Endothelial cell of umbilical vein (primary cell): ENCODE data around the gene SLC26A8. TPM values are rescaled to one million over a fixed set of nuclear protein-coding genes. Genes with fewer than 3 reads are reported as not detected.

Source experiments
- BruUV-seq: library from RNA; stranded (reverse); fragments of 400-500 nt; replicated peaks from 2 replicates; lab custom pipeline; 2021; lab: Mats Ljungman, UMichigan
- CTCF ChIA-PET: fragments of 300-600, 350-600 bp; sonication (Branson Sonifier 250); formaldehyde crosslinking; loops from one replicate; lab custom pipeline; 2021; ENCODE audit warnings: antibody characterized with exemption, inconsistent platforms; lab: Charles Lee
- POLR2A ChIA-PET: fragments of 300-600, 350-600 bp; sonication (Branson Sonifier 250); formaldehyde crosslinking; loops from one replicate; lab custom pipeline; 2021; ENCODE audit warnings: antibody characterized with exemption, inconsistent platforms; lab: Charles Lee
- DNase-seq: peaks from one replicate; pipeline ENCODE4 v3.0.0-alpha.2; 2011; ENCODE audit warnings: low read depth, low spot score
- FAIRE-seq: peaks from 2 replicates; lab custom pipeline; 2011; peaks lifted over from hg19 to GRCh38; lab: Jason Lieb, UNC
- H2AFZ ChIP-seq: 2 replicates; pipeline ENCODE4 v1.6.0; 2012; ENCODE audit warnings: low read depth, low read length, control low read depth, inconsistent platforms
- H3K27ac ChIP-seq: 2 replicates; pipeline ENCODE4 v1.5.1; 2011; ENCODE audit warnings: low read depth, mild to moderate bottlenecking, control low read depth, low read length, moderate library complexity; ENCODE audit not compliant: insufficient read depth
- H3K27me3 ChIP-seq, 2 experiments: 2 replicates each; pipeline versions ENCODE4 v1.6.0 to v1.6.1; 2011; ENCODE audit warnings: low read length in 2 of 2, mixed read lengths in 1 of 2; ENCODE audit not compliant: control insufficient read depth in 2 of 2, insufficient read depth in 2 of 2
- H3K36me3 ChIP-seq, 2 experiments: 2 replicates in 1 of 2; 3 replicates in 1 of 2; pipeline ENCODE4 v1.5.1; 2011; ENCODE audit warnings: low read length in 2 of 2, mild to moderate bottlenecking in 1 of 2, moderate library complexity in 1 of 2; ENCODE audit not compliant: control insufficient read depth in 2 of 2, insufficient read depth in 2 of 2; ENCODE audit errors: extremely low read depth in 1 of 2
- H3K4me1 ChIP-seq: 3 replicates; pipeline ENCODE4 v1.5.1; 2011; ENCODE audit warnings: mild to moderate bottlenecking, low read length; ENCODE audit not compliant: control insufficient read depth, insufficient read depth; ENCODE audit errors: extremely low read depth
- H3K4me2 ChIP-seq: 2 replicates; pipeline ENCODE4 v1.6.1; 2011; ENCODE audit warnings: low read length, control low read depth, mixed read lengths; ENCODE audit not compliant: insufficient read depth
- H3K4me3 ChIP-seq, 3 experiments: fragments of 200-600 bp in 1 of 3; sonication (generic), shearing (Covaris generic) in 1 of 3; replicated peaks in 1 of 3; 2 replicates each; pipeline ENCODE4 v1.5.1; 2011 to 2016; ENCODE audit warnings: control low read depth in 3 of 3, low read length in 3 of 3, mild to moderate bottlenecking in 2 of 3, inconsistent platforms in 1 of 3, low read depth in 1 of 3, moderate library complexity in 1 of 3; ENCODE audit not compliant: insufficient read depth in 1 of 3
- H3K79me2 ChIP-seq: 2 replicates; pipeline ENCODE4 v1.6.0; 2012; ENCODE audit warnings: low read length, inconsistent platforms; ENCODE audit not compliant: control insufficient read depth, insufficient read depth
- H3K9ac ChIP-seq: replicated peaks from 2 replicates; pipeline ENCODE3; 2011; ENCODE audit warnings: low read length, control low read depth; ENCODE audit not compliant: insufficient read depth; ENCODE audit errors: extremely low read depth
- H3K9me1 ChIP-seq: replicated peaks from 3 replicates; pipeline ENCODE4 v1.6.0; 2011; ENCODE audit warnings: mild to moderate bottlenecking, low read length; ENCODE audit not compliant: control insufficient read depth, insufficient read depth; ENCODE audit errors: extremely low read depth
- H3K9me3 ChIP-seq: replicated peaks from 2 replicates; pipeline ENCODE4 v1.5.1; 2012; ENCODE audit warnings: low read length, inconsistent platforms; ENCODE audit not compliant: control insufficient read depth, insufficient read depth
- H4K20me1 ChIP-seq: replicated peaks from 2 replicates; pipeline ENCODE3; 2011; ENCODE audit warnings: mild to moderate bottlenecking, low read length; ENCODE audit not compliant: control insufficient read depth, insufficient read depth; ENCODE audit errors: extremely low read depth
- EZH2 ChIP-seq: IDR thresholded peaks from 2 replicates; pipeline ENCODE4 v1.6.1; 2012; ENCODE audit warnings: borderline replicate concordance, low read depth, mild to moderate bottlenecking, moderate library complexity, low read length, inconsistent platforms; ENCODE audit not compliant: severe bottlenecking
- FOS ChIP-seq: IDR thresholded peaks from 2 replicates; pipeline ENCODE4 v1.6.1; 2011; ENCODE audit warnings: mild to moderate bottlenecking, low read length, moderate library complexity, borderline replicate concordance; ENCODE audit not compliant: insufficient read depth
- GATA2 ChIP-seq: IDR thresholded peaks from 2 replicates; pipeline ENCODE4 v1.7.0; 2011; ENCODE audit warnings: low read depth, mild to moderate bottlenecking, moderate library complexity, mixed read lengths, low read length; ENCODE audit not compliant: insufficient read length, insufficient read depth
- JUN ChIP-seq: IDR thresholded peaks from 2 replicates; pipeline ENCODE4 v1.6.1; 2011; ENCODE audit warnings: borderline replicate concordance, low read depth; ENCODE audit not compliant: insufficient read length, insufficient read depth
- MYC ChIP-seq: IDR thresholded peaks from one replicate; pipeline ENCODE4 v1.6.1; 2011; ENCODE audit warnings: mild to moderate bottlenecking, low read depth, low read length
- POLR2A ChIP-seq: IDR thresholded peaks from 2 replicates; pipeline ENCODE4 v1.6.1; 2012; ENCODE audit warnings: low read depth, mild to moderate bottlenecking, control low read depth, low read length
- POLR2AphosphoS5 ChIP-seq: IDR thresholded peaks from 2 replicates; pipeline ENCODE4 v1.6.1; 2012; ENCODE audit warnings: low read depth, mild to moderate bottlenecking, control low read depth, low read length, moderate library complexity; ENCODE audit not compliant: insufficient read depth
- dilution Hi-C: fragments of 300-500 bp; cut with MboI; formaldehyde crosslinking; loops from one replicate; pipeline ENCODE4 v1.15.0; 2019; ENCODE audit warnings: low sequenced_read_pairs; ENCODE audit not compliant: extremely low pct_ligation_motif_present
- intact Hi-C: fragments of 100-400 bp; cut with micrococcal nuclease; formaldehyde crosslinking; loops from one replicate; pipeline ENCODE4 v1.10.0; 2022
- polyA plus RNA-seq, 4 experiments: library from polyadenylated mRNA; depleted of rRNA in 3 of 4; stranded (reverse) in 3 of 4; unstranded in 1 of 4; fragments of >200 nt; gene quantifications; 2 replicates each; pipeline versions ENCODE4 v1.2.1 to v1.2.3, GENCODE V29; 2011 to 2012; ENCODE audit warnings: missing spikeins in 1 of 4
- total RNA-seq: library from RNA; stranded (reverse); gene quantifications from 2 replicates; pipeline ENCODE4 v1.2.3, GENCODE V29; 2021
- TF ChIP-seq, protein P1 (sequence below), 2 donors: IDR thresholded peaks; 1 replicate in 1 of 2; 2 replicates in 1 of 2; pipeline ENCODE4 v1.5.1; 2011; ENCODE audit warnings: low read length in 2 of 2, mild to moderate bottlenecking in 2 of 2, moderate library complexity in 2 of 2, control low read depth in 1 of 2, inconsistent platforms in 1 of 2, low read depth in 1 of 2; ENCODE audit not compliant: insufficient read depth in 1 of 2; ENCODE audit errors: extremely low read depth in 1 of 2
- TF ChIP-seq, protein P2 (sequence below): IDR thresholded peaks from 2 replicates; pipeline ENCODE4 v1.6.1; 2011; ENCODE audit not compliant: insufficient read depth, insufficient read length

The SLC26A8 gene
- total and polyA plus RNA-seq, 2 donors (not counting 3 experiments of a cell fraction or from before 2014, with no cell fraction given), result 0.01 TPM; not detected in 1

DNA sequence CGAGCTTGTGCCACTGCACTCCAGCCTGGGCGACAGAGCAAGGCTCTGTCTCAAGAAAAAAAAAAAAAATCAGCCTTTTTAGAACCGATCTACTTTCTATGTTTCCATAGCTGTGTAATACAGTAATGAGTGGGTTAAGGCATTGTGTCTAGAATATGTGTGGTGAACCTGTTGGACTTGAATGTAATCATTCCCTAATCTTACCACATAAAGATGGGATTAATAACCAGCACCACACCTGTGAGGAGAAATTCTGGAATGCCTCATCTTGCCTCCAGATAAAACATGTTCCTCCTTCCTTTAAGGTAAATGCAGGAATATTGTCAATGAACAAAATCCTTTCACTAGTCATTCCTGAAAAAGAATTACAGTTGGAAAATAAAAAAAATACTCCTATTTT, 46.8 kb upstream of the SLC26A8 start:
- intact Hi-C loops, result no loop called here
- peaks cover 0 to 2% of the 10 kb centered on the region in 2 experiments for H3K36me3 ChIP-seq
- H3K9me3 ChIP-seq, result no peaks in the 10 kb centered on the region
- no peak overlapping the region for H3K27ac ChIP-seq
- ChIA-PET POLR2A (no interaction called here), CTCF (interaction anchor here (0.7 kb wide), 1 partner anchor 20 kb away, joined by 3 read pairs; no protein-coding TSS in a partner anchor)
- H2AFZ ChIP-seq, result no peak overlapping the region
- FAIRE-seq (no peak), DNase-seq (no peak)
- no peak for TF ChIP-seq MYC
- TF ChIP-seq GATA2, result no peak
- TF ChIP-seq POLR2A, result no peak
- TF ChIP-seq EZH2, result no peak
- no peak for TF ChIP-seq FOS
- no peak for TF ChIP-seq POLR2AphosphoS5
- TF ChIP-seq, protein P1, sequence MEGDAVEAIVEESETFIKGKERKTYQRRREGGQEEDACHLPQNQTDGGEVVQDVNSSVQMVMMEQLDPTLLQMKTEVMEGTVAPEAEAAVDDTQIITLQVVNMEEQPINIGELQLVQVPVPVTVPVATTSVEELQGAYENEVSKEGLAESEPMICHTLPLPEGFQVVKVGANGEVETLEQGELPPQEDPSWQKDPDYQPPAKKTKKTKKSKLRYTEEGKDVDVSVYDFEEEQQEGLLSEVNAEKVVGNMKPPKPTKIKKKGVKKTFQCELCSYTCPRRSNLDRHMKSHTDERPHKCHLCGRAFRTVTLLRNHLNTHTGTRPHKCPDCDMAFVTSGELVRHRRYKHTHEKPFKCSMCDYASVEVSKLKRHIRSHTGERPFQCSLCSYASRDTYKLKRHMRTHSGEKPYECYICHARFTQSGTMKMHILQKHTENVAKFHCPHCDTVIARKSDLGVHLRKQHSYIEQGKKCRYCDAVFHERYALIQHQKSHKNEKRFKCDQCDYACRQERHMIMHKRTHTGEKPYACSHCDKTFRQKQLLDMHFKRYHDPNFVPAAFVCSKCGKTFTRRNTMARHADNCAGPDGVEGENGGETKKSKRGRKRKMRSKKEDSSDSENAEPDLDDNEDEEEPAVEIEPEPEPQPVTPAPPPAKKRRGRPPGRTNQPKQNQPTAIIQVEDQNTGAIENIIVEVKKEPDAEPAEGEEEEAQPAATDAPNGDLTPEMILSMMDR (IDR thresholded peaks at IDR 0.05; ENCODE audit: extremely low read depth in 1 of 2, insufficient read depth in 1 of 2, low read depth in 1 of 2, low read length in 2 of 2), result no peak
- TF ChIP-seq JUN, result no peak
- TF ChIP-seq, protein P2, sequence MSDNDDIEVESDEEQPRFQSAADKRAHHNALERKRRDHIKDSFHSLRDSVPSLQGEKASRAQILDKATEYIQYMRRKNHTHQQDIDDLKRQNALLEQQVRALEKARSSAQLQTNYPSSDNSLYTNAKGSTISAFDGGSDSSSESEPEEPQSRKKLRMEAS, result no peak
- no peak overlapping the region for H3K4me2 ChIP-seq
- no peaks in the 10 kb centered on the region for H3K27me3 ChIP-seq
- no peaks in the 10 kb centered on the region for H3K9me1 ChIP-seq
- H3K79me2 ChIP-seq, result peaks cover 63% of the 10 kb centered on the region
- H3K4me3 ChIP-seq, result no peak overlapping the region
- dilution Hi-C loops, result no loop called here
- no peak overlapping the region for H3K9ac ChIP-seq
- H4K20me1 ChIP-seq, result peaks cover 6% of the 10 kb centered on the region
- BruUV-seq, result no TSS peak
- peaks cover 4% of the 10 kb centered on the region for H3K4me1 ChIP-seq
